A673 (cell line): ENCODE measurements around the gene POU2F2.

Experiments used
- EZH2 ChIP-seq: fragments of 200-600 bp; sonication (generic); IDR thresholded peaks from 2 replicates; pipeline ENCODE4 v1.6.1; 2017; ENCODE audit warnings: borderline replicate concordance, low read depth, mild to moderate bottlenecking, mixed read lengths, antibody characterized with exemption, low read length; ENCODE audit not compliant: poor library complexity, severe bottlenecking
- TF ChIP-seq, protein P1 (sequence below): fragments of 300-800, 200-600 bp; sonication (generic); conservative IDR thresholded peaks from 2 replicates; pipeline ENCODE4 v1.5.1; 2017; ENCODE audit warnings: low read depth, mild to moderate bottlenecking, antibody characterized with exemption, low read length, moderate library complexity, mixed read lengths

DNA sequence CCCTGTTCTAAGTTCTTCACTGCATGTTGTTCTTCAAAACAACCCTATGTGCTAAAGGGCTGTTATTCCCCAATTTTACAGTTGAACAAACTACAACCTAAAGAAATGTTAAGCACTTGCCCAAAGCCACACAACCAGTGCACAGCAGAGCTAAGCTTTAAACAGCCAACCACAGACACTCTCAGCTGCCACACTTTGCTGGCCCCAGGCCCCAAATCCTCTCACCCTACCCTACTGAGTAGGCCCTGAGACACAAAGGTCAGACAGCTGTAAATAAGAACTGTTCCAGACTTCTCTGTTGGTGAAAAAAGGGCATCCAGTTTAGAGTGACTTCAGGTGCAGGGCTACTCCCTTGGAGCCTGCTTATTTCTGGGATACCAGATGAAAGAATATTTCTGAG is 92.2 kb downstream of the POU2F2 start:
- TF ChIP-seq, protein P1, sequence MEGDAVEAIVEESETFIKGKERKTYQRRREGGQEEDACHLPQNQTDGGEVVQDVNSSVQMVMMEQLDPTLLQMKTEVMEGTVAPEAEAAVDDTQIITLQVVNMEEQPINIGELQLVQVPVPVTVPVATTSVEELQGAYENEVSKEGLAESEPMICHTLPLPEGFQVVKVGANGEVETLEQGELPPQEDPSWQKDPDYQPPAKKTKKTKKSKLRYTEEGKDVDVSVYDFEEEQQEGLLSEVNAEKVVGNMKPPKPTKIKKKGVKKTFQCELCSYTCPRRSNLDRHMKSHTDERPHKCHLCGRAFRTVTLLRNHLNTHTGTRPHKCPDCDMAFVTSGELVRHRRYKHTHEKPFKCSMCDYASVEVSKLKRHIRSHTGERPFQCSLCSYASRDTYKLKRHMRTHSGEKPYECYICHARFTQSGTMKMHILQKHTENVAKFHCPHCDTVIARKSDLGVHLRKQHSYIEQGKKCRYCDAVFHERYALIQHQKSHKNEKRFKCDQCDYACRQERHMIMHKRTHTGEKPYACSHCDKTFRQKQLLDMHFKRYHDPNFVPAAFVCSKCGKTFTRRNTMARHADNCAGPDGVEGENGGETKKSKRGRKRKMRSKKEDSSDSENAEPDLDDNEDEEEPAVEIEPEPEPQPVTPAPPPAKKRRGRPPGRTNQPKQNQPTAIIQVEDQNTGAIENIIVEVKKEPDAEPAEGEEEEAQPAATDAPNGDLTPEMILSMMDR, result no peak
- no peak for TF ChIP-seq EZH2
